Mesothelial cell of epicardium (in vitro differentiated cells): ENCODE measurements around the gene ARHGEF19. TPM values are rescaled to one million over a fixed set of nuclear protein-coding genes. Genes with fewer than 3 reads are reported as not detected.
"Not testable (repeated sequence)": the region's sequence is repeated elsewhere in the genome, so short reads cannot be mapped to it uniquely, and the experiment has no call there.

Source experiments
- DNase-seq, 2 experiments: peaks; one replicate each; pipeline ENCODE4 v3.0.0; 2021; ENCODE audit warnings: low spot score in 2 of 2; ENCODE audit not compliant: unreplicated experiment in 2 of 2
- H3K27ac Mint-ChIP-seq: 2 replicates; pipeline ENCODE4 v1.8.0; 2021; ENCODE audit warnings: mixed read lengths
- H3K27me3 Mint-ChIP-seq: 2 replicates; pipeline ENCODE4 v1.8.0; 2021; ENCODE audit warnings: low read depth, mixed read lengths
- H3K36me3 Mint-ChIP-seq: 2 replicates; pipeline ENCODE4 v1.8.0; 2021; ENCODE audit warnings: mixed read lengths
- H3K4me1 Mint-ChIP-seq: 2 replicates; pipeline ENCODE4 v1.8.0; 2021; ENCODE audit warnings: mixed read lengths
- H3K4me3 Mint-ChIP-seq: 2 replicates; pipeline ENCODE4 v1.8.0; 2021; ENCODE audit warnings: mild to moderate bottlenecking, moderate library complexity, mixed read lengths
- H3K9me3 Mint-ChIP-seq: 2 replicates; pipeline ENCODE4 v1.8.0; 2021; ENCODE audit warnings: mixed read lengths
- CTCF ChIP-seq: fragments of 200-600 bp; sonication (generic); IDR thresholded peaks from one replicate; pipeline ENCODE4 v1.5.0; 2021; ENCODE audit warnings: antibody characterized with exemption; ENCODE audit not compliant: unreplicated experiment
- total RNA-seq: library from RNA; stranded (reverse); gene quantifications from 3 replicates; pipeline ENCODE4 v1.2.1, GENCODE V29; 2021

ARHGEF19 gene
- total RNA-seq, 1 donor from 2014 or later: 86.6 TPM

GRCh38 chr1:16246961-16247360, 34.5 kb upstream of the ARHGEF19 start:
- no peak for TF ChIP-seq CTCF
- peaks cover 10% of the 10 kb centered on the region for H3K36me3 Mint-ChIP-seq
- DNase-seq: no peak
- H3K27ac Mint-ChIP-seq: no peak overlapping the region
- H3K27me3 Mint-ChIP-seq: no peaks in the 10 kb centered on the region
- H3K4me1 Mint-ChIP-seq: peaks cover 28% of the 10 kb centered on the region
- no peaks in the 10 kb centered on the region for H3K9me3 Mint-ChIP-seq
- no peak overlapping the region for H3K4me3 Mint-ChIP-seq

- not testable (repeated sequence) for H3K27ac Mint-ChIP-seq, H3K27me3 Mint-ChIP-seq, H3K36me3 Mint-ChIP-seq, H3K4me3 Mint-ChIP-seq, H3K9me3 Mint-ChIP-seq, DNase-seq
- H3K4me1 Mint-ChIP-seq: peaks cover 29% of the 10 kb centered on the region
Measured at GRCh38 chr1:16246239-16246638, 33.8 kb upstream of the ARHGEF19 start.

- Mint-ChIP-seq H3K27me3 (no peaks in the 10 kb centered on the region), H3K4me1 (peaks cover 32% of the 10 kb centered on the region), H3K36me3 (peaks cover 8% of the 10 kb centered on the region), H3K27ac (no peak overlapping the region), H3K9me3 (no peaks in the 10 kb centered on the region), H3K4me3 (no peak overlapping the region)
- no peak for TF ChIP-seq CTCF
- no peak for DNase-seq
Measured at GRCh38 chr1:16245476-16246196, 33.2 kb upstream of the ARHGEF19 start.

GRCh38 chr1:16244650-16245285, 32.3 kb upstream of the ARHGEF19 start:
- DNase-seq: no peak

GRCh38 chr1:16243936-16244649, 31.6 kb upstream of the ARHGEF19 start:
- Mint-ChIP-seq H3K27me3 (no peaks in the 10 kb centered on the region), H3K4me1 (peaks cover 22% of the 10 kb centered on the region), H3K36me3 (peaks cover 8% of the 10 kb centered on the region), H3K9me3 (no peaks in the 10 kb centered on the region), H3K27ac (no peak overlapping the region), H3K4me3 (no peak overlapping the region)
- peak in 1 of 2 experiments; percentile 86 for DNase-seq
- peak; percentile 68 for TF ChIP-seq CTCF

More at GRCh38 chr1:16244650-16245285, 32.3 kb upstream of the ARHGEF19 start:
- H3K4me1 Mint-ChIP-seq: peaks cover 28% of the 10 kb centered on the region
- H3K4me3 Mint-ChIP-seq: no peak overlapping the region
- H3K27me3 Mint-ChIP-seq: no peaks in the 10 kb centered on the region
- peaks cover 8% of the 10 kb centered on the region for H3K36me3 Mint-ChIP-seq
- H3K9me3 Mint-ChIP-seq: no peaks in the 10 kb centered on the region
- H3K27ac Mint-ChIP-seq: no peak overlapping the region
- TF ChIP-seq CTCF: no peak

GRCh38 chr1:16243215-16243610, 30.8 kb upstream of the ARHGEF19 start:
- no peak for TF ChIP-seq CTCF
- Mint-ChIP-seq H3K36me3 (peaks cover 8% of the 10 kb centered on the region), H3K4me1 (peaks cover 13% of the 10 kb centered on the region), H3K9me3 (no peaks in the 10 kb centered on the region), H3K4me3 (no peak overlapping the region), H3K27me3 (no peaks in the 10 kb centered on the region), H3K27ac (no peak overlapping the region)
- no peak for DNase-seq
